Activated T-cell treated with anti-CD3 and anti-CD28 coated beads, Interleukin-2, amount 50 U/mL, for 4 hours (primary cell): ENCODE data around the gene TPM3. TPM values are rescaled to one million over a fixed set of nuclear protein-coding genes. Genes with fewer than 3 reads are reported as not detected.
"Not testable (repeated sequence)": the region's sequence is repeated elsewhere in the genome, so short reads cannot be mapped to it uniquely, and the experiment has no call there.

Experiments used
- ATAC-seq, 2 donors: fragments of 200-7000 bp; cut with Tn5 transposase; one replicate each; pipeline ENCODE4 v1.10.0; 2021
- DNase-seq: peaks from one replicate; pipeline ENCODE4 v3.0.0-alpha.2; 2020
- H3K27me3 Mint-ChIP-seq: one replicate; pipeline ENCODE4 v1.8.0; 2021; ENCODE audit warnings: low read depth, mixed read lengths
- H3K36me3 Mint-ChIP-seq: one replicate; pipeline ENCODE4 v1.8.0; 2022; ENCODE audit warnings: mixed read lengths; ENCODE audit not compliant: insufficient read depth
- H3K4me1 Mint-ChIP-seq: one replicate; pipeline ENCODE4 v1.8.0; 2021; ENCODE audit warnings: low read depth, mixed read lengths
- H3K4me3 Mint-ChIP-seq: one replicate; pipeline ENCODE4 v1.8.0; 2021; ENCODE audit warnings: mild to moderate bottlenecking, moderate library complexity, mixed read lengths
- H3K9me3 Mint-ChIP-seq: one replicate; pipeline ENCODE4 v1.8.0; 2021; ENCODE audit warnings: mixed read lengths
- total RNA-seq, 3 donors: library from RNA; stranded (reverse); gene quantifications; one replicate each; pipeline ENCODE4 v1.2.1, GENCODE V29; 2021

The TPM3 gene
- total RNA-seq, result 100 to 1,000 TPM; 788 to 834 (median 808) TPM

- Mint-ChIP-seq H3K36me3 (no peaks in the 10 kb centered on the region), H3K9me3 (no peaks in the 10 kb centered on the region), H3K4me3 (no peak within 1 kb of the TSS), H3K4me1 (no peaks in the 10 kb centered on the region), H3K27me3 (peaks cover 20% of the 10 kb centered on the region)
- ATAC-seq, result no peak
- DNase-seq, result no peak
Observed at GRCh38 chr1:154191990-154192461, at the start of gene TPM3. Gene TPM3 (minus strand): TSS chr1:154192100. CDS start chr1:154192018, 82 bp downstream.

GRCh38 chr1:154240294-154240833 is 48.5 kb upstream of the TPM3 start:
- DNase-seq (no peak), ATAC-seq (no peak)
- H3K36me3 Mint-ChIP-seq, result peaks cover 72% of the 10 kb centered on the region
- no peak overlapping the region for H3K4me3 Mint-ChIP-seq
- H3K4me1 Mint-ChIP-seq, result peaks cover 29% of the 10 kb centered on the region
- no peaks in the 10 kb centered on the region for H3K27me3 Mint-ChIP-seq
- no peaks in the 10 kb centered on the region for H3K9me3 Mint-ChIP-seq

GRCh38 chr1:154239491-154239890 is 47.6 kb upstream of the TPM3 start:
- Mint-ChIP-seq H3K9me3 (no peaks in the 10 kb centered on the region), H3K27me3 (no peaks in the 10 kb centered on the region), H3K36me3 (peaks cover 80% of the 10 kb centered on the region), H3K4me3 (no peak overlapping the region), H3K4me1 (peaks cover 29% of the 10 kb centered on the region)
- ATAC-seq (no peak), DNase-seq (no peak)

GRCh38 chr1:154237880-154238506 is 46.1 kb upstream of the TPM3 start:
- DNase-seq (no peak), ATAC-seq (no peak)
- no peak overlapping the region for H3K4me3 Mint-ChIP-seq
- peaks cover 73% of the 10 kb centered on the region for H3K36me3 Mint-ChIP-seq
- no peaks in the 10 kb centered on the region for H3K9me3 Mint-ChIP-seq
- H3K4me1 Mint-ChIP-seq, result peaks cover 30% of the 10 kb centered on the region
- H3K27me3 Mint-ChIP-seq, result no peaks in the 10 kb centered on the region

- no peaks in the 10 kb centered on the region for H3K27me3 Mint-ChIP-seq
- peaks cover 68% of the 10 kb centered on the region for H3K36me3 Mint-ChIP-seq
- no peaks in the 10 kb centered on the region for H3K9me3 Mint-ChIP-seq
- DNase-seq (no peak), ATAC-seq (no peak)
- peaks cover 30% of the 10 kb centered on the region for H3K4me1 Mint-ChIP-seq
- no peak overlapping the region for H3K4me3 Mint-ChIP-seq
Observed at GRCh38 chr1:154237435-154237834, 45.5 kb upstream of the TPM3 start.

GRCh38 chr1:154236855-154237254 is 45.0 kb upstream of the TPM3 start:
- Mint-ChIP-seq H3K4me3 (no peak overlapping the region), H3K36me3 (peaks cover 66% of the 10 kb centered on the region), H3K9me3 (no peaks in the 10 kb centered on the region), H3K4me1 (peaks cover 26% of the 10 kb centered on the region), H3K27me3 (no peaks in the 10 kb centered on the region)
- ATAC-seq (no peak), DNase-seq (no peak)

GRCh38 chr1:154233127-154233526 is 41.2 kb upstream of the TPM3 start:
- peaks cover 58% of the 10 kb centered on the region for H3K36me3 Mint-ChIP-seq
- DNase-seq, H3K4me1 Mint-ChIP-seq: not testable (repeated sequence)

GRCh38 chr1:154231112-154231511 is 39.2 kb upstream of the TPM3 start:
- H3K4me1 Mint-ChIP-seq, result peaks cover 11% of the 10 kb centered on the region
- not testable (repeated sequence) for H3K4me3 Mint-ChIP-seq, DNase-seq, H3K9me3 Mint-ChIP-seq, H3K27me3 Mint-ChIP-seq, ATAC-seq
- H3K36me3 Mint-ChIP-seq, result peaks cover 53% of the 10 kb centered on the region

More at GRCh38 chr1:154233127-154233526, 41.2 kb upstream of the TPM3 start:
- ATAC-seq, H3K27me3 Mint-ChIP-seq, H3K9me3 Mint-ChIP-seq, H3K4me3 Mint-ChIP-seq: not testable (repeated sequence)

- Mint-ChIP-seq H3K4me3 (no peak overlapping the region), H3K9me3 (peaks cover 3% of the 10 kb centered on the region), H3K36me3 (peaks cover 37% of the 10 kb centered on the region), H3K27me3 (no peaks in the 10 kb centered on the region), H3K4me1 (peaks cover 43% of the 10 kb centered on the region)
- DNase-seq (no peak), ATAC-seq (no peak)
Observed at GRCh38 chr1:154225370-154225769, 33.5 kb upstream of the TPM3 start.

- DNase-seq (no peak), ATAC-seq (no peak)
- no peaks in the 10 kb centered on the region for H3K27me3 Mint-ChIP-seq
- H3K9me3 Mint-ChIP-seq, result peaks cover 3% of the 10 kb centered on the region
- H3K4me1 Mint-ChIP-seq, result peaks cover 52% of the 10 kb centered on the region
- H3K36me3 Mint-ChIP-seq, result peaks cover 41% of the 10 kb centered on the region
- peak overlapping the region; percentile 97 for H3K4me3 Mint-ChIP-seq
Observed at GRCh38 chr1:154223621-154224020, 31.7 kb upstream of the TPM3 start.

- H3K36me3 Mint-ChIP-seq, result peaks cover 41% of the 10 kb centered on the region
- no peaks in the 10 kb centered on the region for H3K27me3 Mint-ChIP-seq
- ATAC-seq (no peak), DNase-seq (no peak)
- H3K9me3 Mint-ChIP-seq, result peaks cover 3% of the 10 kb centered on the region
- peaks cover 57% of the 10 kb centered on the region for H3K4me1 Mint-ChIP-seq
- H3K4me3 Mint-ChIP-seq, result peak overlapping the region; percentile 97
Observed at GRCh38 chr1:154222918-154223317, 31.0 kb upstream of the TPM3 start.

GRCh38 chr1:154222518-154222917 is 30.6 kb upstream of the TPM3 start:
- peaks cover 42% of the 10 kb centered on the region for H3K36me3 Mint-ChIP-seq
- peaks cover 3% of the 10 kb centered on the region for H3K9me3 Mint-ChIP-seq
- H3K4me3 Mint-ChIP-seq, result peak overlapping the region; percentile 97
- no peak for DNase-seq
- ATAC-seq, result no peak
- H3K27me3 Mint-ChIP-seq, result no peaks in the 10 kb centered on the region
- H3K4me1 Mint-ChIP-seq, result peaks cover 61% of the 10 kb centered on the region

GRCh38 chr1:154221278-154222001 is 29.5 kb upstream of the TPM3 start:
- H3K36me3 Mint-ChIP-seq, result peaks cover 42% of the 10 kb centered on the region
- H3K4me3 Mint-ChIP-seq, result peak overlapping the region; percentile 97
- DNase-seq (peak; percentile 73), ATAC-seq (peak; percentile 25 to 33)
- H3K9me3 Mint-ChIP-seq, result peaks cover 3% of the 10 kb centered on the region
- H3K27me3 Mint-ChIP-seq, result no peaks in the 10 kb centered on the region
- H3K4me1 Mint-ChIP-seq, result peaks cover 61% of the 10 kb centered on the region

- DNase-seq (no peak), ATAC-seq (no peak)
- Mint-ChIP-seq H3K4me1 (peaks cover 60% of the 10 kb centered on the region), H3K9me3 (peaks cover 3% of the 10 kb centered on the region), H3K36me3 (peaks cover 39% of the 10 kb centered on the region), H3K27me3 (no peaks in the 10 kb centered on the region), H3K4me3 (peak overlapping the region; percentile 97)
Observed at GRCh38 chr1:154220970-154221277, 29.0 kb upstream of the TPM3 start.
